Neuronal stem cell (in vitro differentiated cells): ENCODE results near the gene GJB3.

ENCODE experiments used
- DNase-seq: peaks from one replicate; pipeline ENCODE4 v3.0.0-alpha.2; 2013; ENCODE audit warnings: low spot score
- H2AFZ ChIP-seq: one replicate; pipeline ENCODE4 v1.6.1; 2013; ENCODE audit warnings: mild to moderate bottlenecking, low read length, inconsistent platforms
- H2AK5ac ChIP-seq: 2 replicates; pipeline ENCODE4 v1.6.1; 2013; ENCODE audit warnings: low read depth, mild to moderate bottlenecking, inconsistent platforms, low read length, moderate library complexity, mixed read lengths
- H2BK120ac ChIP-seq: 2 replicates; pipeline ENCODE4 v1.6.1; 2013; ENCODE audit warnings: low read depth, mild to moderate bottlenecking, inconsistent platforms, low read length, moderate library complexity, mixed read lengths
- H2BK12ac ChIP-seq: one replicate; pipeline ENCODE4 v1.6.1; 2013; ENCODE audit warnings: low read length, inconsistent platforms
- H2BK15ac ChIP-seq: 2 replicates; pipeline ENCODE4 v1.6.1; 2013; ENCODE audit warnings: mild to moderate bottlenecking, low read length, inconsistent platforms, mixed read lengths
- H2BK5ac ChIP-seq: one replicate; pipeline ENCODE4 v1.6.1; 2013; ENCODE audit warnings: inconsistent platforms, mild to moderate bottlenecking, low read length, moderate library complexity
- H3K14ac ChIP-seq: one replicate; pipeline ENCODE4 v1.6.1; 2013; ENCODE audit warnings: low read length, inconsistent platforms
- H3K18ac ChIP-seq: 2 replicates; pipeline ENCODE4 v1.6.1; 2013; ENCODE audit warnings: low read length, inconsistent platforms
- H3K23ac ChIP-seq: 2 replicates; pipeline ENCODE4 v1.6.1; 2013; ENCODE audit warnings: low read depth, mild to moderate bottlenecking, mixed read lengths, low read length, inconsistent platforms; ENCODE audit not compliant: poor library complexity
- H3K27ac ChIP-seq: replicated peaks from 3 replicates; pipeline ENCODE4 v1.5.1; 2013; ENCODE audit warnings: low read length, inconsistent platforms
- H3K27me3 ChIP-seq, 3 experiments: 2 replicates each; pipeline ENCODE4 v1.6.1; 2013; ENCODE audit warnings: low read length in 3 of 3, mild to moderate bottlenecking in 2 of 3, inconsistent platforms in 1 of 3, low read depth in 1 of 3, mixed read lengths in 1 of 3, moderate library complexity in 1 of 3; ENCODE audit not compliant: control insufficient read depth in 3 of 3, insufficient read depth in 3 of 3
- H3K36me3 ChIP-seq, 2 donors: replicated peaks in 1 of 2; 2 replicates each; pipeline ENCODE4 v1.6.1; 2013; ENCODE audit warnings: low read length in 2 of 2; ENCODE audit not compliant: control insufficient read depth in 2 of 2, insufficient read depth in 2 of 2
- H3K4ac ChIP-seq: 2 replicates; pipeline ENCODE4 v1.6.1; 2013; ENCODE audit warnings: inconsistent platforms, mild to moderate bottlenecking, low read length, moderate library complexity
- H3K4me1 ChIP-seq, 2 donors: 1 replicate in 1 of 2; 2 replicates in 1 of 2; pipeline ENCODE4 v1.6.1; 2013; ENCODE audit warnings: low read length in 2 of 2, low read depth in 1 of 2; ENCODE audit not compliant: control insufficient read depth in 2 of 2, insufficient read depth in 1 of 2
- H3K4me2 ChIP-seq: one replicate; pipeline ENCODE4 v1.6.1; 2013; ENCODE audit warnings: mild to moderate bottlenecking, low read length, inconsistent platforms; ENCODE audit not compliant: insufficient read depth, poor library complexity, severe bottlenecking
- H3K4me3 ChIP-seq, 2 donors: 2 replicates each; pipeline ENCODE4 v1.5.1; 2013; ENCODE audit warnings: low read length in 2 of 2, mild to moderate bottlenecking in 2 of 2, inconsistent platforms in 1 of 2, moderate library complexity in 1 of 2
- H3K79me1 ChIP-seq: one replicate; pipeline ENCODE4 v1.6.1; 2013; ENCODE audit warnings: low read depth, mild to moderate bottlenecking, inconsistent platforms, low read length, moderate library complexity
- H3K9ac ChIP-seq: one replicate; pipeline ENCODE4 v1.6.1; 2013; ENCODE audit warnings: mild to moderate bottlenecking, low read depth, low read length, inconsistent platforms; ENCODE audit not compliant: poor library complexity
- H3K9me3 ChIP-seq, 2 donors: replicated peaks in 1 of 2; 2 replicates each; pipeline versions ENCODE3 to v1.6.1; 2013; ENCODE audit warnings: low read length in 2 of 2, mild to moderate bottlenecking in 2 of 2, inconsistent platforms in 1 of 2, low read depth in 1 of 2, mixed read lengths in 1 of 2, moderate library complexity in 1 of 2; ENCODE audit not compliant: control insufficient read depth in 2 of 2, insufficient read depth in 1 of 2
- H4K8ac ChIP-seq: one replicate; pipeline ENCODE4 v1.6.1; 2013; ENCODE audit warnings: low read depth, mild to moderate bottlenecking, inconsistent platforms, low read length, moderate library complexity
- H4K91ac ChIP-seq: one replicate; pipeline ENCODE4 v1.6.1; 2013; ENCODE audit warnings: low read length, low read depth, mild to moderate bottlenecking, inconsistent platforms; ENCODE audit not compliant: poor library complexity
- WGBS, 2 donors: extraction: QIAGEN DNeasy Blood & Tissue Kit; methylation state at CpG; one replicate each; pipeline ENCODE4 v1.1.7; 2013; ENCODE audit warnings: missing lambda C conversion rate in 2 of 2, mixed read lengths in 1 of 2; ENCODE audit not compliant: insufficient read length in 2 of 2, insufficient replicate concordance in 1 of 2; ENCODE audit errors: extremely low coverage in 2 of 2; 5-methylcytosine and 5-hydroxymethylcytosine counted together

The GJB3 gene

GRCh38 chr1:34739613-34740012, 41.4 kb upstream of the GJB3 start:
- peak overlapping the region; percentile 34 for H2AK5ac ChIP-seq
- no peak overlapping the region for H2BK5ac ChIP-seq
- DNase-seq, result no peak
- H4K8ac ChIP-seq, result no peak overlapping the region
- no peaks in the 10 kb centered on the region for H3K36me3 ChIP-seq
- H3K4me2 ChIP-seq, result no peak overlapping the region
- no peak overlapping the region for H3K14ac ChIP-seq
- no peaks in the 10 kb centered on the region for H3K79me1 ChIP-seq
- no peaks in the 10 kb centered on the region for H3K9me3 ChIP-seq
- no peak overlapping the region for H4K91ac ChIP-seq
- no peak overlapping the region for H3K4ac ChIP-seq
- no peak overlapping the region for H3K27ac ChIP-seq
- H3K9ac ChIP-seq, result no peak overlapping the region
- no peak overlapping the region for H2AFZ ChIP-seq
- H3K23ac ChIP-seq, result peak overlapping the region; percentile 60
- H3K18ac ChIP-seq, result peak overlapping the region; percentile 65
- H2BK15ac ChIP-seq, result no peak overlapping the region
- peaks cover 0 to 34% (median 0%) of the 10 kb centered on the region in 3 experiments for H3K27me3 ChIP-seq
- no CpG with 5 or more reads among the region's 3 CpGs for WGBS, 2 donors
- peaks cover 0 to 7% of the 10 kb centered on the region in 2 donors for H3K4me1 ChIP-seq
- no peak overlapping the region for H3K4me3 ChIP-seq
- H2BK12ac ChIP-seq, result no peak overlapping the region
- no peak overlapping the region for H2BK120ac ChIP-seq

GRCh38 chr1:34740161-34740868, 40.7 kb upstream of the GJB3 start:
- WGBS, 2 donors, result no CpG with 5 or more reads among the region's 18 CpGs

GRCh38 chr1:34742667-34743270, 38.2 kb upstream of the GJB3 start:
- no peak overlapping the region for H3K4me2 ChIP-seq
- H3K4me1 ChIP-seq, result peaks cover 0 to 10% of the 10 kb centered on the region in 2 donors
- no peak overlapping the region for H2AFZ ChIP-seq
- no peak overlapping the region for H2BK12ac ChIP-seq
- H3K36me3 ChIP-seq, result no peaks in the 10 kb centered on the region
- H2BK15ac ChIP-seq, result no peak overlapping the region
- H3K27me3 ChIP-seq, result peaks cover 0 to 21% (median 0%) of the 10 kb centered on the region in 3 experiments
- H3K14ac ChIP-seq, result no peak overlapping the region
- H3K79me1 ChIP-seq, result no peaks in the 10 kb centered on the region
- H4K91ac ChIP-seq, result no peak overlapping the region
- no peak overlapping the region for H2BK120ac ChIP-seq
- peak; percentile 71 for DNase-seq
- H4K8ac ChIP-seq, result no peak overlapping the region
- WGBS, 2 donors, result no CpG with 5 or more reads among the region's 16 CpGs
- no peak overlapping the region for H3K4me3 ChIP-seq
- H3K9me3 ChIP-seq, result no peaks in the 10 kb centered on the region
- no peak overlapping the region for H3K18ac ChIP-seq
- H3K4ac ChIP-seq, result no peak overlapping the region
- H2AK5ac ChIP-seq, result no peak overlapping the region
- H3K27ac ChIP-seq, result no peak overlapping the region
- no peak overlapping the region for H3K9ac ChIP-seq
- H2BK5ac ChIP-seq, result no peak overlapping the region
- no peak overlapping the region for H3K23ac ChIP-seq

More at GRCh38 chr1:34740161-34740868, 40.7 kb upstream of the GJB3 start:
- Histone ChIP-seq H3K4me1 (peaks cover 0 to 7% of the 10 kb centered on the region in 2 donors), H2BK15ac (no peak overlapping the region), H3K18ac (no peak overlapping the region), H3K36me3 (no peaks in the 10 kb centered on the region), H3K4ac (no peak overlapping the region), H3K4me3 (no peak overlapping the region), H3K9ac (no peak overlapping the region), H3K27me3 (peaks cover 0 to 30% (median 0%) of the 10 kb centered on the region in 3 experiments), H3K9me3 (no peaks in the 10 kb centered on the region), H3K14ac (no peak overlapping the region), H2AFZ (peak overlapping the region; percentile 57), H3K4me2 (no peak overlapping the region), H3K27ac (no peak overlapping the region), H2BK5ac (no peak overlapping the region), H2AK5ac (no peak overlapping the region), H3K79me1 (no peaks in the 10 kb centered on the region), H4K91ac (no peak overlapping the region), H3K23ac (no peak overlapping the region), H2BK120ac (no peak overlapping the region), H2BK12ac (no peak overlapping the region), H4K8ac (no peak overlapping the region)
- no peak for DNase-seq

- WGBS, 2 donors, result no CpG with 5 or more reads among the region's 6 CpGs
- H3K36me3 ChIP-seq, result no peaks in the 10 kb centered on the region
- no peak overlapping the region for H3K4me3 ChIP-seq
- H4K91ac ChIP-seq, result no peak overlapping the region
- H3K4ac ChIP-seq, result no peak overlapping the region
- DNase-seq, result no peak
- no peak overlapping the region for H3K9ac ChIP-seq
- H3K79me1 ChIP-seq, result no peaks in the 10 kb centered on the region
- H3K4me2 ChIP-seq, result no peak overlapping the region
- no peak overlapping the region for H3K23ac ChIP-seq
- peaks cover 0 to 11% of the 10 kb centered on the region in 2 donors for H3K4me1 ChIP-seq
- no peak overlapping the region for H2BK5ac ChIP-seq
- H3K18ac ChIP-seq, result no peak overlapping the region
- H2AFZ ChIP-seq, result no peak overlapping the region
- no peak overlapping the region for H3K27ac ChIP-seq
- H4K8ac ChIP-seq, result no peak overlapping the region
- no peak overlapping the region for H2BK12ac ChIP-seq
- H2AK5ac ChIP-seq, result no peak overlapping the region
- no peak overlapping the region for H2BK15ac ChIP-seq
- no peak overlapping the region for H3K14ac ChIP-seq
- H3K9me3 ChIP-seq, result no peaks in the 10 kb centered on the region
- peaks cover 0 to 23% (median 0%) of the 10 kb centered on the region in 3 experiments for H3K27me3 ChIP-seq
- H2BK120ac ChIP-seq, result no peak overlapping the region
These were observed 37.2 kb upstream of the GJB3 start for GRCh38 chr1:34743775-34744174.
